Ecto neural progenitor cell (in vitro differentiated cells): Measurements from ENCODE around the gene POLR2H.

Experiments used
- DNase-seq: peaks from one replicate; pipeline ENCODE4 v3.0.0-alpha.2; 2018; ENCODE audit warnings: low spot score

Gene POLR2H

GRCh38 chr3:184371570-184372018 lies 10.1 kb downstream of the POLR2H start:
- peak; percentile 78 for DNase-seq

- no peak for DNase-seq
These were observed 10.8 kb downstream of the POLR2H start for GRCh38 chr3:184372296-184372821.

- DNase-seq: no peak
These were observed 11.4 kb downstream of the POLR2H start for GRCh38 chr3:184372911-184373310.

DNA sequence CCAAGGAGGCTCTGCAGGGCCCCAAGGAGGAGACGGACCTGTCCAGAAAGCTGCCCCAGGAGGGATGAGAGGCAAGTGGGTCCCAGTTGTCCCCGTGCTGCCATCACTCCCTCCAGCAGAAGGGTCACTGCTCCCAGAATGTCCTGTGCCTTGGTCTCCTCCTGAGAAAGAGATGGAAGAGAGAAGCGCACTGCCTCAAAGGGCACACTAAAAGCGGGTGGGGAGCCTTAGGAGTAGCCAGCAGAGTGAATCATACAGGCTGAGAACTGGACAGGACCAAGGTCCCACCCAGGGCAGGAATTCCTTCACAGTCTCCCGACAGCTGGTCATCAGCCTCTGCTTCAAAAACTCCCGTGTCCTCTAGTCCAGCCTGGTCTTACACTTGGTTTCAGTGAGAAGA lies 11.9 kb downstream of the POLR2H start:
- DNase-seq: no peak

GRCh38 chr3:184375747-184376461 lies 14.4 kb downstream of the POLR2H start:
- DNase-seq: no peak

GRCh38 chr3:184377374-184377773 lies 15.9 kb downstream of the POLR2H start:
- no peak for DNase-seq

DNA sequence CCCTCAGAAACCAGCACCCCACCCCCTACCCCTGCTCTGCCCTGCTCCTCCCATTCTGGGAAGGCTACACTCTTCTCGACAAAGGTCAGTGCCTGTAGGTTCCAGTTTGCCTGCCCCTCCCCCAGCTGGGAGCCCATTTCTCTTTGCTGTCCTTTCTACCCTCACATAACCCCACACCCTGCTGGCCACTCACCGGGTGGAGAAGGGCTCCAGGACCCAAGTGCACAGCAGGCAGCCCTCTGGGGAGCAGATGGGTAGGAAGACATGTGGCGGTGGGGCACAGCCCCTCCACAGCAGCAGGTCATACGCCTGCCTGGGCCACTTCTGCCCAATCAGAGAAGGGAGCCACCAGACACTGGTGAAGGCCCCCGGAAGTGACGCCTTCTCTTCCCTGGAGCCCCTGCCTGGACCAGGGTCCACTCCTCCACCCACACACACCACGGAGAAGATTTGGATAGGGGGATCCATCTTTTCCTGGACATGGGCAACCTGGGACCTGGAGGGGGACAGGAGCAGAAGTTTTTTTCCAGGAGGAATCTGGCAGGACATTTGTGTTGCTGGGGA lies 16.5 kb downstream of the POLR2H start, which contains the start of gene THPO:
Gene THPO (minus strand): TSS at position 326 of the 564 bp plus-strand sequence. CDS start 1,948 bp downstream, outside the sequence.
- DNase-seq: peak; percentile 64

DNA sequence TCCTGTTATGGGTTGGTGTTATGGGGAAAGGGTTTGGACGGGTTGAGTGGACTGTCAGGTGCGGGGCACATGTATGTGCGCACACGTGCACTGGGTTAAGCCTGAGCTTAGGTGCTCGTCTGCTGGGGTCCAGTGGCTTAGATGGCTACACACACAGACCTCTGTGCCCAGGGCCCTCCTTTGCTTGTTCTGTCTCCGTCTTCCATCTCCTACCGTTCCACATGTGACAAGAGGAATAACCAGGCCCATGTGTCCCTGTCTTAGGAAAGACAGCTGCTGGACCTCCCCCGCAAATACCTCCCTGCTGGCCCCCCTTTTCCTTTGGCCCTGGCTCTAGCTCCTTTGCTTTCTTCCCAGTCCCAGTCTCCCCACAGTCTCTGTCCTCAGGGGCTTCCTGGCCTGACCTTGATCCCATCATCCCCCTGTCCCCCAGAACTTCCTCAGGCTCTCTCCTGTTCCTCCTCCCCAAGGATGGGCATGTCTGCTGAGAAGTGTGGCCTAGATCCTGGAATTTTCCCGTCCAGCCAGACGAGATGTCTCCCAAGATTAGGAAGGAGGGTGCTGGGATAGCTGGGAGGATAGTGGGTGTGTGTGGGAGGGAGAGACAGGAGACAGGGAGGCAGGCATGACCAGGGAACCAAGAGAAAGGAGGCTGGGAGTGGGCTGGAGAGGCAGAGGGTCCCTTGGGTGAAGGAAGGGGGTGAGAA lies 17.3 kb downstream of the POLR2H start:
- no peak for DNase-seq

DNA sequence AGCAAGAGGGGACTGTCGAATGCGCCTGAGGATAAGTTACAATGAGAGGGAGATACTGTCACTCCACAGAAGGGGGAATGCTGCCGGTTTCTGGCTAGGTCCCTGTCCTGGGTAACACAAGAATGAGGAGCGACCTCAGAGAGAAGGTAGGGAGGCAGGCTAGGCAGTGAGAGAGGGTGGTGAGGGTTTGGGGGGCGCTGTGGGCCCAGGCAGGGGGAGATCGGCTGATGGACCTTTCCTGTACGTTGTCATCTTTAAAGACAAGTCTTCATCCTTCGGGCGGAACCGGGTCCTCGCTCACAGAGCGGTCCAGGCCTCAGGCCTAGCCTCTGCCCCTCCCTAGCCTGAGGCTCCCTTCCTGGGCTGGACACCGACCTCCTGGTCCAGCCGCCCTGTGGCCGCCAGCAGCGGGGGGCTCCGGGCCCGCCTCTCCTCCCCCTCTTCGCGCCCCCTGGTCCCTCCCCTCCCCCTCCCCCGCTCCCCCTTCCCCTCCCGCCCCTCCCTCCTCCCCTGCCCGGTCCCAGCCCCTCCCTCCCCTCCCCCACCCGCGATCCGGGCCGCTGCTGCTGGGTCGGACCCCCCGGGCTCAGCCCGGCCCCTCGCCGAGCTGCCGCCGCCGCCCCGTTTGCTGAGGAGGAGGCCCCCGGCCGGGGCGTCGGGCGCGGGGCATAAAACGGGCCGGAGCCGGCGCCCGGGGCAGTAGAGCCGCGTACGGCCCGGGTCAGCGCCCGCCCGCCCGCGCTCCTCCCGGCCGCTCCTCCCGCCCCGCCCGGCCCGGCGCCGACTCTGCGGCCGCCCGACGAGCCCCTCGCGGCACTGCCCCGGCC lies 18.1 kb downstream of the POLR2H start, which contains the start of gene CHRD:
Gene CHRD (plus strand): TSS at position 697 of the 827 bp plus-strand sequence. CDS start 265 bp downstream, outside the sequence.
- peak; percentile 64 for DNase-seq

GRCh38 chr3:184380185-184380626 lies 18.7 kb downstream of the POLR2H start:
- DNase-seq: peak; percentile 82

DNA sequence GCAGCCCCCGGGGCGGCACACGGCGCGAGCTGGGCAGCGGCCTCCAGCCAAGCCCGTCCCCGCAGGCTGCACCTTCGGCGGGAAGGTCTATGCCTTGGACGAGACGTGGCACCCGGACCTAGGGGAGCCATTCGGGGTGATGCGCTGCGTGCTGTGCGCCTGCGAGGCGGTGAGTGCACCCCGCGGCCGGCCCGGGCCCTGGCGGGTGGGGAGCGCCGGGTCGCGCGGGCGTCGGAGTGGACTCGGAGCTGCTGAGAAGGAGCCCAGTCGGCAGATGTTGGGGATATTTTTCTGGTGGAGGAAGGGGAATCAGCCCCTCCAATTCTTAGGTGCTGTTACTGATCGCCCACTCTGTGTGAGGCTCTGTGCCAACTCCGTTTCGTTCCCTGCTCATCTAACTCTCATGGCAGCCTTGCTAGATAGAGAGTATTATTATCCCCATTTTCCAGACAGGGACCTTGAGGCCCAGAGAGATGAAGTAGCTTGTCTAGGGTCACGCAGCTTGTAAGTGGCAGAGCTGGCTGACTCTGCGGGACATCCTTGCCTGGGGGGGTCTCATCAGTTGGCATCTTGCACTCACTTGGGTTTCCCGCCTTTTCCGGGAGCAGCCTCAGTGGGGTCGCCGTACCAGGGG lies 19.2 kb downstream of the POLR2H start:
- no peak for DNase-seq

DNA sequence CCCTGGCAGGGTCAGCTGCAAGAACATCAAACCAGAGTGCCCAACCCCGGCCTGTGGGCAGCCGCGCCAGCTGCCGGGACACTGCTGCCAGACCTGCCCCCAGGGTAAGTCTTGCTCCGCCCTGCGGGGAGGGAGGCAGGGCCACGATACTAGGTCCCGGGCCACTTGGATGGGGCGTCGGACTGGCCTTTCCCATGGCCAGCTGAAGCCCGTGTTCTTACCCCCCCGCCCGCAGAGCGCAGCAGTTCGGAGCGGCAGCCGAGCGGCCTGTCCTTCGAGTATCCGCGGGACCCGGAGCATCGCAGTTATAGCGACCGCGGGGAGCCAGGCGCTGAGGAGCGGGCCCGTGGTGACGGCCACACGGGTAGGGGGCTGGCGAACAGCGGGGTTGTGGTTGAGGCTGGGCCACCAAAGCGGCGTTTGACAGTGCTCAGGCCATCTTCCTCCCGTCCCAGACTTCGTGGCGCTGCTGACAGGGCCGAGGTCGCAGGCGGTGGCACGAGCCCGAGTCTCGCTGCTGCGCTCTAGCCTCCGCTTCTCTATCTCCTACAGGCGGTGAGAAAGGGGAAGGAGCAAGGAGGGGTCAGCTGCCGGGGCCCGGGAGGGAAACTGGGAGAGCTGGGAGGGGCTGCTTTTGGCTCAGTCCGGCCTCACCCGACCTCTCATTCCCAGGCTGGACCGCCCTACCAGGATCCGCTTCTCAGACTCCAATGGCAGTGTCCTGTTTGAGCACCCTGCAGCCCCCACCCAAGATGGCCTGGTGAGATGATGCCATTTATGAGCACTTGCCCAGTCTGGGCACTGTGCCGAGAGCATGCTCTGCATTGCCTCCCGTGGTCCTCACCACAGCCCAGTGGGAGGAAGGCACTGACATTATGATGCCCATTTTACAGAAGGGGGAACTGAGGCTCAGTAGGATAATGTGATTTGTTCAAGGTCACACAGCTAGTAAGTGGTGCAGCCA lies 20.0 kb downstream of the POLR2H start:
- peak; percentile 74 for DNase-seq

DNA sequence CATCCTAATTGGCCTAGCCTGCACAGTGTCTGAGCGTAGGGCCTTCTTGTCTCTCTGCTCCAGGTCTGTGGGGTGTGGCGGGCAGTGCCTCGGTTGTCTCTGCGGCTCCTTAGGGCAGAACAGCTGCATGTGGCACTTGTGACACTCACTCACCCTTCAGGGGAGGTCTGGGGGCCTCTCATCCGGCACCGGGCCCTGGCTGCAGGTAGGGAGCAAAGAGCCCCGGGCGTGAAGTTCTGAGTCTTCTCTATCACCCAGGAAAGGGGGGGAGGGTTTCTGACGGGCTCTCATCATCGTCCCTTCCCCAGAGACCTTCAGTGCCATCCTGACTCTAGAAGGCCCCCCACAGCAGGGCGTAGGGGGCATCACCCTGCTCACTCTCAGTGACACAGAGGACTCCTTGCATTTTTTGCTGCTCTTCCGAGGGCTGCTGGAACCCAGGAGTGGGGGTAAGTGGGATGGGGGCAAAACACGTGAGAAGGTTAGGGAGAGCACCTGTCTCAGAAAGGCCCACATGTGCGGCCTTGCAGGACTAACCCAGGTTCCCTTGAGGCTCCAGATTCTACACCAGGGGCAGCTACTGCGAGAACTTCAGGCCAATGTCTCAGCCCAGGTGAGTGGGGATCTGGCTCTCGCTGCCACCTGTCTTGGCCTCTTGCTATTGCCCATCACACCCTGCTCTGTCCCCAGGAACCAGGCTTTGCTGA lies 21.0 kb downstream of the POLR2H start:
- DNase-seq: no peak

GRCh38 chr3:184383033-184383740 lies 21.7 kb downstream of the POLR2H start:
- no peak for DNase-seq

GRCh38 chr3:184384342-184384741 lies 22.8 kb downstream of the POLR2H start:
- DNase-seq: no peak

DNA sequence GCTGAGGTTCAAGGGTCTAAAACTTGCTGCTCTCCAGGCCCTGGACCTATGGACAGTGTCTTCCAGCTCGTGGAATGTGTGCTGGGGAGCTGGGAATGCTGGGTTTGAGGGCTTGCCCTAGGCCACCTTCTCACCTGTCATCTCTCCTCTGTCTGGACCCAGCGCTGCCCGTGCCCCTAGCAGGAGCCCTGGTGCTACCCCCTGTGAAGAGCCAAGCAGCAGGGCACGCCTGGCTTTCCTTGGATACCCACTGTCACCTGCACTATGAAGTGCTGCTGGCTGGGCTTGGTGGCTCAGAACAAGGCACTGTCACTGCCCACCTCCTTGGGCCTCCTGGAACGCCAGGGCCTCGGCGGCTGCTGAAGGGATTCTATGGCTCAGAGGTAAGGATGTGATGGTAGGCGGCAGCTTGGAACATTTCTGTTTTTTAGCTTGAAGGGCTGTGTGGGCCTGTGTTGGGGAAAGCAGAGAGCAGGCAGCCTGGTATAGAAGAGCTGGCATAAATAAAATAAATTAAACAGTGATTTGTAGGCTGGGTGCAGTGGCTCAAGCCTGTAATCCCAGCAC lies 23.4 kb downstream of the POLR2H start:
- DNase-seq: no peak

- DNase-seq: no peak
These were observed 24.7 kb downstream of the POLR2H start for GRCh38 chr3:184386047-184386806.
